ENCODE measurements around the gene RAD9B. TPM values are rescaled to one million over a fixed set of nuclear protein-coding genes. Genes with fewer than 3 reads are reported as not detected.

RAD9B gene
- total and polyA plus RNA-seq, 9 of the 15 experiments (the other 6 are each of a cell fraction or from before 2014, with no cell fraction given): 0.05 to 0.83 (median 0.32) TPM

- TF ChIP-seq, protein P1, sequence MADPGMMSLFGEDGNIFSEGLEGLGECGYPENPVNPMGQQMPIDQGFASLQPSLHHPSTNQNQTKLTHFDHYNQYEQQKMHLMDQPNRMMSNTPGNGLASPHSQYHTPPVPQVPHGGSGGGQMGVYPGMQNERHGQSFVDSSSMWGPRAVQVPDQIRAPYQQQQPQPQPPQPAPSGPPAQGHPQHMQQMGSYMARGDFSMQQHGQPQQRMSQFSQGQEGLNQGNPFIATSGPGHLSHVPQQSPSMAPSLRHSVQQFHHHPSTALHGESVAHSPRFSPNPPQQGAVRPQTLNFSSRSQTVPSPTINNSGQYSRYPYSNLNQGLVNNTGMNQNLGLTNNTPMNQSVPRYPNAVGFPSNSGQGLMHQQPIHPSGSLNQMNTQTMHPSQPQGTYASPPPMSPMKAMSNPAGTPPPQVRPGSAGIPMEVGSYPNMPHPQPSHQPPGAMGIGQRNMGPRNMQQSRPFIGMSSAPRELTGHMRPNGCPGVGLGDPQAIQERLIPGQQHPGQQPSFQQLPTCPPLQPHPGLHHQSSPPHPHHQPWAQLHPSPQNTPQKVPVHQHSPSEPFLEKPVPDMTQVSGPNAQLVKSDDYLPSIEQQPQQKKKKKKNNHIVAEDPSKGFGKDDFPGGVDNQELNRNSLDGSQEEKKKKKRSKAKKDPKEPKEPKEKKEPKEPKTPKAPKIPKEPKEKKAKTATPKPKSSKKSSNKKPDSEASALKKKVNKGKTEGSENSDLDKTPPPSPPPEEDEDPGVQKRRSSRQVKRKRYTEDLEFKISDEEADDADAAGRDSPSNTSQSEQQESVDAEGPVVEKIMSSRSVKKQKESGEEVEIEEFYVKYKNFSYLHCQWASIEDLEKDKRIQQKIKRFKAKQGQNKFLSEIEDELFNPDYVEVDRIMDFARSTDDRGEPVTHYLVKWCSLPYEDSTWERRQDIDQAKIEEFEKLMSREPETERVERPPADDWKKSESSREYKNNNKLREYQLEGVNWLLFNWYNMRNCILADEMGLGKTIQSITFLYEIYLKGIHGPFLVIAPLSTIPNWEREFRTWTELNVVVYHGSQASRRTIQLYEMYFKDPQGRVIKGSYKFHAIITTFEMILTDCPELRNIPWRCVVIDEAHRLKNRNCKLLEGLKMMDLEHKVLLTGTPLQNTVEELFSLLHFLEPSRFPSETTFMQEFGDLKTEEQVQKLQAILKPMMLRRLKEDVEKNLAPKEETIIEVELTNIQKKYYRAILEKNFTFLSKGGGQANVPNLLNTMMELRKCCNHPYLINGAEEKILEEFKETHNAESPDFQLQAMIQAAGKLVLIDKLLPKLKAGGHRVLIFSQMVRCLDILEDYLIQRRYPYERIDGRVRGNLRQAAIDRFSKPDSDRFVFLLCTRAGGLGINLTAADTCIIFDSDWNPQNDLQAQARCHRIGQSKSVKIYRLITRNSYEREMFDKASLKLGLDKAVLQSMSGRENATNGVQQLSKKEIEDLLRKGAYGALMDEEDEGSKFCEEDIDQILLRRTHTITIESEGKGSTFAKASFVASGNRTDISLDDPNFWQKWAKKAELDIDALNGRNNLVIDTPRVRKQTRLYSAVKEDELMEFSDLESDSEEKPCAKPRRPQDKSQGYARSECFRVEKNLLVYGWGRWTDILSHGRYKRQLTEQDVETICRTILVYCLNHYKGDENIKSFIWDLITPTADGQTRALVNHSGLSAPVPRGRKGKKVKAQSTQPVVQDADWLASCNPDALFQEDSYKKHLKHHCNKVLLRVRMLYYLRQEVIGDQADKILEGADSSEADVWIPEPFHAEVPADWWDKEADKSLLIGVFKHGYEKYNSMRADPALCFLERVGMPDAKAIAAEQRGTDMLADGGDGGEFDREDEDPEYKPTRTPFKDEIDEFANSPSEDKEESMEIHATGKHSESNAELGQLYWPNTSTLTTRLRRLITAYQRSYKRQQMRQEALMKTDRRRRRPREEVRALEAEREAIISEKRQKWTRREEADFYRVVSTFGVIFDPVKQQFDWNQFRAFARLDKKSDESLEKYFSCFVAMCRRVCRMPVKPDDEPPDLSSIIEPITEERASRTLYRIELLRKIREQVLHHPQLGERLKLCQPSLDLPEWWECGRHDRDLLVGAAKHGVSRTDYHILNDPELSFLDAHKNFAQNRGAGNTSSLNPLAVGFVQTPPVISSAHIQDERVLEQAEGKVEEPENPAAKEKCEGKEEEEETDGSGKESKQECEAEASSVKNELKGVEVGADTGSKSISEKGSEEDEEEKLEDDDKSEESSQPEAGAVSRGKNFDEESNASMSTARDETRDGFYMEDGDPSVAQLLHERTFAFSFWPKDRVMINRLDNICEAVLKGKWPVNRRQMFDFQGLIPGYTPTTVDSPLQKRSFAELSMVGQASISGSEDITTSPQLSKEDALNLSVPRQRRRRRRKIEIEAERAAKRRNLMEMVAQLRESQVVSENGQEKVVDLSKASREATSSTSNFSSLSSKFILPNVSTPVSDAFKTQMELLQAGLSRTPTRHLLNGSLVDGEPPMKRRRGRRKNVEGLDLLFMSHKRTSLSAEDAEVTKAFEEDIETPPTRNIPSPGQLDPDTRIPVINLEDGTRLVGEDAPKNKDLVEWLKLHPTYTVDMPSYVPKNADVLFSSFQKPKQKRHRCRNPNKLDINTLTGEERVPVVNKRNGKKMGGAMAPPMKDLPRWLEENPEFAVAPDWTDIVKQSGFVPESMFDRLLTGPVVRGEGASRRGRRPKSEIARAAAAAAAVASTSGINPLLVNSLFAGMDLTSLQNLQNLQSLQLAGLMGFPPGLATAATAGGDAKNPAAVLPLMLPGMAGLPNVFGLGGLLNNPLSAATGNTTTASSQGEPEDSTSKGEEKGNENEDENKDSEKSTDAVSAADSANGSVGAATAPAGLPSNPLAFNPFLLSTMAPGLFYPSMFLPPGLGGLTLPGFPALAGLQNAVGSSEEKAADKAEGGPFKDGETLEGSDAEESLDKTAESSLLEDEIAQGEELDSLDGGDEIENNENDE (IDR thresholded peaks at IDR 0.05; ENCODE audit: low read depth, low read length): no peak
- no peak for TF ChIP-seq ZNF280B (CRISPR knock-in tag; IDR thresholded peaks at IDR 0.05)
- no peak for TF ChIP-seq PPARD (CRISPR knock-in tag; IDR thresholded peaks at IDR 0.05)
- TF ChIP-seq ZNF175 (CRISPR knock-in tag; IDR thresholded peaks at IDR 0.05; ENCODE audit: low read depth): peak; percentile 98
- peak; percentile 83 for TF ChIP-seq NFYB (IDR thresholded peaks at IDR 0.05; ENCODE audit: extremely low read depth, insufficient read length)
- peak; percentile 71 for TF ChIP-seq MBD2 (IDR thresholded peaks at IDR 0.05; ENCODE audit: borderline replicate concordance, low read depth)
- TF ChIP-seq POLR2B (IDR thresholded peaks at IDR 0.05; ENCODE audit: low read depth, partially characterized antibody): peak; percentile 95
- peak; percentile 78 for TF ChIP-seq ZNF449 (CRISPR knock-in tag; IDR thresholded peaks at IDR 0.05)
- no peak for TF ChIP-seq SPI1 (IDR thresholded peaks at IDR 0.05; ENCODE audit: borderline replicate concordance, low read depth, low read length)
- no peak for TF ChIP-seq ZFP1 (CRISPR knock-in tag; IDR thresholded peaks at IDR 0.05)
- TF ChIP-seq ZNF217 (CRISPR knock-in tag; IDR thresholded peaks at IDR 0.05): no peak
- peak in 1 of 2 experiments; percentile 100; a peak in 2 of 3 replicates for TF ChIP-seq CBX3 (IDR thresholded peaks at IDR 0.05; ENCODE audit: borderline replicate concordance in 1 of 2, low read length in 2 of 2)
Observed at GRCh38 chr12:110501752-110502738, at the start of gene RAD9B, which contains the start of gene VPS29 (continued).

All from K562 (cell line).